SK-N-MC (cell line): ENCODE measurements around the gene CDKL2.

Experiments
- DNase-seq: peaks from one replicate; pipeline ENCODE4 v3.0.0-alpha.2; 2011; ENCODE audit warnings: low read depth, low spot score
- H3K27ac ChIP-seq: fragments of 200-600 bp; sonication (generic); 2 replicates; pipeline ENCODE4 v1.5.1; 2016; ENCODE audit warnings: mixed run types
- H3K36me3 ChIP-seq: fragments of 200-600 bp; sonication (generic); 2 replicates; pipeline ENCODE4 v1.6.1; 2017; ENCODE audit warnings: antibody characterized with exemption, low read length, mixed read lengths; ENCODE audit not compliant: insufficient read depth
- H3K4me3 ChIP-seq: fragments of 200-600 bp; sonication (generic); 2 replicates; pipeline ENCODE4 v1.5.1; 2016
- H3K9ac ChIP-seq: fragments of 200-600 bp; sonication (generic); 2 replicates; pipeline ENCODE4 v1.8.0; 2017; ENCODE audit warnings: mixed run types, mixed read lengths; ENCODE audit not compliant: insufficient read length
- H3K9me3 ChIP-seq: fragments of 200-600 bp; sonication (generic); 2 replicates; pipeline ENCODE4 v1.6.1; 2017; ENCODE audit warnings: low read depth, mild to moderate bottlenecking, antibody characterized with exemption, low read length, moderate library complexity, mixed read lengths
- EZH2 ChIP-seq: fragments of 200-600 bp; sonication (generic); IDR thresholded peaks from one replicate; pipeline ENCODE4 v1.6.1; 2017; ENCODE audit warnings: antibody characterized with exemption
- FOXP2 ChIP-seq: optimal IDR thresholded peaks from 2 replicates; pipeline ENCODE3; 2011; ENCODE audit warnings: mild to moderate bottlenecking, moderate library complexity; ENCODE audit not compliant: insufficient read depth; ENCODE audit errors: extremely low read length, control extremely low read depth
- POLR2AphosphoS5 ChIP-seq: IDR thresholded peaks from 2 replicates; pipeline ENCODE4 v1.6.1; 2012; ENCODE audit warnings: mild to moderate bottlenecking, low read depth, low read length, borderline replicate concordance

The CDKL2 gene

GRCh38 chr4:75598390-75598789 lies 31.9 kb downstream of the CDKL2 start:
- peak overlapping the region; percentile 55 for H3K4me3 ChIP-seq
- peak overlapping the region; percentile 100 for H3K27ac ChIP-seq
- peak overlapping the region; percentile 80 for H3K9ac ChIP-seq
- no peaks in the 10 kb centered on the region for H3K36me3 ChIP-seq
- DNase-seq = peak; percentile 76
- peak; percentile 34; the same call in 1 of the 2 replicates for TF ChIP-seq POLR2AphosphoS5
- no peak for TF ChIP-seq FOXP2
- TF ChIP-seq EZH2 = no peak
- H3K9me3 ChIP-seq = no peaks in the 10 kb centered on the region

GRCh38 chr4:75596061-75596460 lies 34.3 kb downstream of the CDKL2 start:
- no peaks in the 10 kb centered on the region for H3K9me3 ChIP-seq
- peak overlapping the region; percentile 100 for H3K27ac ChIP-seq
- TF ChIP-seq POLR2AphosphoS5 = peak; percentile 47; the same call in 1 of the 2 replicates
- TF ChIP-seq EZH2 = no peak
- DNase-seq = peak; percentile 93
- peak overlapping the region; percentile 80 for H3K9ac ChIP-seq
- peak overlapping the region; percentile 69 for H3K4me3 ChIP-seq
- H3K36me3 ChIP-seq = no peaks in the 10 kb centered on the region

DNA sequence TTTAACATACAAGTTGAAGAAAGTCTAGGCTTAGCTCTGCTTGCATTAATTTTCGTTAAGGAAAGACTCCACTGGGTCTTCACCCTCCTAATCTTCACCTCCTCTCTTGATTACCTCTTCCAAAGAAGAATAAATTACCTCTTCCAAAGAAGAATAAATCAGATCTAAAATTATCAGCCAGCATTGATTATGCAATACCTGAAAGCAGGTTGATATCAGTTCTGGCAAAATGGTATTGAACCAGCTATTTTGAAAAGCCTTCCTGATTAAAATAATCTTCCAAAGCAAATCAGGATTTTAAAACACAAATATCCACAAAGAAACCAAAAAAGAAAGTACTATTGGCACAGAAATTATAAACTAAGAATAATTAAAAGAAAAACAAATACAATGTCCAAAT lies 36.9 kb downstream of the CDKL2 start:
- no peaks in the 10 kb centered on the region; the same call in 1 of the 2 replicates for H3K9me3 ChIP-seq
- H3K27ac ChIP-seq = peak overlapping the region; percentile 80
- no peak overlapping the region for H3K4me3 ChIP-seq
- TF ChIP-seq POLR2AphosphoS5 (no peak), FOXP2 (no peak), EZH2 (no peak)
- H3K36me3 ChIP-seq = no peaks in the 10 kb centered on the region
- DNase-seq = no peak
- H3K9ac ChIP-seq = no peak overlapping the region

- H3K9me3 ChIP-seq = no peaks in the 10 kb centered on the region; the same call in 1 of the 2 replicates
- TF ChIP-seq FOXP2 (no peak), EZH2 (no peak), POLR2AphosphoS5 (no peak)
- H3K4me3 ChIP-seq = no peak overlapping the region
- DNase-seq = no peak
- no peaks in the 10 kb centered on the region for H3K36me3 ChIP-seq
- no peak overlapping the region for H3K27ac ChIP-seq
- H3K9ac ChIP-seq = no peak overlapping the region
These were observed 46.3 kb downstream of the CDKL2 start for GRCh38 chr4:75584067-75584466.

DNA sequence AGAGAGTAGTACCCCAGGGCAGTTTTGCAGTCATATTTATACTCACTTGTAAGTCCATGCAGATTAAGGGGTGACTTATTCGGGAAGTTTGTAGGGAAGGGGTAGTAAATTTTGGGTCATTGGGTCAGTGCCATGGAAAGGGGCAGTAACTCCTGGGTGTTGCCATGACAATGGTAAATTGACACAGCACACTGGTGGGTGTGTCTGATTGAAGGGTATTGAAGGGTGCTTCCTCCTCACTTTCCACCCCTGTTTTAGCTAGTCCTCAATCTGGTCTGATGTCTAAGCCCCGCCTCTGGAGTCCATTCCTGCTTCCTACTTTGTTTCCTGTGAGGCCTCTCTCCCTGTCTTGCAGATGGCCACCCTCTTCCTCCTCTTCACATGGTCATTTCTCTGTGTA lies 62.6 kb downstream of the CDKL2 start:
- Histone ChIP-seq H3K27ac (no peak overlapping the region), H3K9ac (no peak overlapping the region), H3K4me3 (no peak overlapping the region), H3K36me3 (no peaks in the 10 kb centered on the region), H3K9me3 (no peaks in the 10 kb centered on the region)
- TF ChIP-seq POLR2AphosphoS5 = no peak
- TF ChIP-seq FOXP2 = no peak
- TF ChIP-seq EZH2 = no peak
- no peak for DNase-seq

GRCh38 chr4:75566911-75567310 lies 63.4 kb downstream of the CDKL2 start:
- TF ChIP-seq POLR2AphosphoS5 (no peak), EZH2 (no peak), FOXP2 (no peak)
- Histone ChIP-seq H3K4me3 (no peak overlapping the region), H3K36me3 (no peaks in the 10 kb centered on the region), H3K27ac (no peak overlapping the region), H3K9me3 (no peaks in the 10 kb centered on the region), H3K9ac (no peak overlapping the region)
- DNase-seq = no peak

- no peak for TF ChIP-seq POLR2AphosphoS5
- no peak for TF ChIP-seq EZH2
- TF ChIP-seq FOXP2 = no peak
- Histone ChIP-seq H3K36me3 (no peaks in the 10 kb centered on the region), H3K4me3 (no peak overlapping the region), H3K9ac (no peak overlapping the region), H3K9me3 (no peaks in the 10 kb centered on the region), H3K27ac (no peak overlapping the region)
- no peak for DNase-seq
These were observed 64.8 kb downstream of the CDKL2 start for GRCh38 chr4:75565481-75565880.

DNA sequence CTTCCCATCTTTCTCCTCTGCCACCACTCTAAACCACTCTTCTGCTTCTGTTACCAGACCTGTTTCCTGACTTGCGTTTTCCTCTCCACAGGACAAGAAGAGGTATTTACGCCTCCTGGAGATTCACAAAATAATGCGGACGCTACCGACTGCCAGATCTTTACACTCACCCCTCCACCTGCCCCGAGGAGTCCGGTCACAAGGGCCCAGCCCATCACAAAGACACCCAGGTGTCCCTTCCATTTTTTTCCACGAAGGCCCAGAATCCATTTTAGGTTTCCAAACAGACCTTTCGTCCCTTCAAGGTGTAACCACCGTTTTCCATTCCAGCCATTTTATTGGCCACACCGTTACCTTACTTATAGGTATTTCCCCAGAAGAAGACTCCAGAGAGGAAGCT lies 66.3 kb downstream of the CDKL2 start:
- Histone ChIP-seq H3K9me3 (no peaks in the 10 kb centered on the region), H3K9ac (no peak overlapping the region), H3K4me3 (no peak overlapping the region), H3K27ac (no peak overlapping the region), H3K36me3 (no peaks in the 10 kb centered on the region)
- no peak for DNase-seq
- TF ChIP-seq POLR2AphosphoS5 (no peak), EZH2 (no peak), FOXP2 (no peak)

- no peak for DNase-seq
- TF ChIP-seq EZH2 = no peak
- no peak for TF ChIP-seq POLR2AphosphoS5
- TF ChIP-seq FOXP2 = no peak
- H3K27ac ChIP-seq = no peak overlapping the region
- H3K36me3 ChIP-seq = no peaks in the 10 kb centered on the region
- no peaks in the 10 kb centered on the region for H3K9me3 ChIP-seq
- no peak overlapping the region for H3K9ac ChIP-seq
- no peak overlapping the region for H3K4me3 ChIP-seq
These were observed 68.5 kb downstream of the CDKL2 start for GRCh38 chr4:75561789-75562188.
